NCI-H460 (cell line): ENCODE data around the gene URAD. TPM values are rescaled to one million over a fixed set of nuclear protein-coding genes. Genes with fewer than 3 reads are reported as not detected.
"Not testable (repeated sequence)": the region's sequence is repeated elsewhere in the genome, so short reads cannot be mapped to it uniquely, and the experiment has no call there.

ENCODE experiments used
- DNase-seq: peaks from one replicate; pipeline ENCODE4 v3.0.0-alpha.2; 2016; ENCODE audit warnings: low read depth; ENCODE audit errors: extremely low read depth
- polyA plus RNA-seq: library from polyadenylated mRNA; depleted of rRNA; stranded (reverse); fragments of >200 nt; gene quantifications from 2 replicates; pipeline ENCODE4 v1.2.3, GENCODE V29; 2014; cell fraction: nucleus; rRNA removed
- total RNA-seq: library from RNA; depleted of rRNA; stranded (reverse); fragments of >200 nt; shearing (Covaris generic); gene quantifications from 2 replicates; pipeline ENCODE4 v1.2.3, GENCODE V29; 2014; rRNA removed

URAD gene, protein sequence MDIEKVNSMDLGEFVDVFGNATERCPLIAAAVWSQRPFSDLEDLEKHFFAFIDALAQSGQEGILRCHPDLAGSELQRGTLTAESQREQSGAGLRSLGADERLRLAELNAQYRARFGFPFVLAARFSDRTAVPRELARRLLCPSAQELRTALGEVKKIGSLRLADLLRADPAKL
- total RNA-seq = not detected in 2 replicates
- not detected in 2 replicates for polyA plus RNA-seq

DNA sequence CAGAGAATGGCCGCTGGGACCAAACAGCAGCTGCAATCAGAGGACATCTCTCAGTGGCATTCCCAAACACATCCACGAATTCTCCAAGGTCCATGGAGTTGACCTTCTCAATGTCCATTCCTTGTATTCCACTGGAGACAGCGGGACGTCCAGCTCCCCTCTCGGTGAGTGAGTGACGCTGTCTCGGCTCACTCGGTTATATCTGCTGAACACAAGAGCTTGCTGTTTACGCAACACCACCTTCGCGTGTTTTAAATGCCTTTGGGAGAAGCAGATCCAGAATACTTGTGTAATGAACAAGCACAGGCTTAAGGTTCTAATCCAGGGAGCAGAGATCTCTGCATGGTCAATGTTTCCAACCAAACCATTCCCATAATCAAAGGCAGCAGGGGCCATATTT lies at the start of gene URAD:
Gene URAD (minus strand): TSS at position 174 of the 400 bp plus-strand sequence. CDS start 56 bp downstream, at position 118.
- DNase-seq = no peak

DNA sequence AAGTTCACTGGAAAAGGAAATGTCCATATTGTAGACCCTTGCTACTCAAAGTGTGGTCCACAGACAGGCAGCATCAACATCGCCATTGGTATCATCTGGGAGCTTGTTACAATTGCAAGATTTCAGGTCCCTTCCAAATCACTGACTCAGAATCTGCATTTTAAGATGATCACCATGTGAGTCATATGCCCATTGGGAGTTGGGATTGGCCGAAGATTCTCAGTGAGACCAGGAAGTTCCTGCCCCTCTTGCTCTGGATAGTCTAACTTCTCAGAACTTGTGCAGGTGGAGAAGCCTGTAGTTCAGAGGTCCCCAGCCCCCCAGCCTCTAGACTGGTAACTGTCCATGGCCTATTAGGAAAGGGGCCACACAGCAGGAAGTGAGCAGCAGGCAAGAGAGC lies 48.9 kb upstream of the URAD start:
- DNase-seq = no peak

DNA sequence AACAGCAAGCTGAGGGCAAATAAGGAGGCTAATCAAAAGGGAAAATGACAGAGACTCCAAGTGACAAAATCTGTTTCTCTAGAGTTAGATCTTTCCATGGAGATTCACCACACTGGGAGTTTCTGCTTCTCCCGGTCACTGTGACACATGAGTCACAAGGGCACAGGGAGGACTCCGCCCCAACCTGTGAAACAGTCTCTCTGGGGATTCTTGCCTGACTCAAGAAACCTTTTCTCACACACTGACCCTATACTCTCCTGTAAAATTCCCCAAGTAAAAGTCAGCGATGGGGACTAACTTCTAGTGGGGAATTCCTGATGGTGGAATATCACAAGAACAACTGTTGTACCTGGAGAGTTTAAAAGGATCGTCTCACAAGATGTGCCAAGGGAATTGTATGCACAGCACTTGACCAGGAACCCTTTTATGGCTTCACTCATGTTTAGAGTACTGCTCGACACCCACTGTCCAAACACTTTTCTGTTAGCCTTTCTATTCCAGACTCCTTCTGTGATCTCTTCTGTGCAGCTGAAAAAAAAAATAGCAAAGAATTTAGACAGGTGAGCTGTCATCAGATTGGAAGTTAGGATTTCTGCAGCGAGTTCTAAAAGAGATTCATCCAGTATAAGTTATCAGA lies 46.8 kb upstream of the URAD start:
- no peak for DNase-seq

DNA sequence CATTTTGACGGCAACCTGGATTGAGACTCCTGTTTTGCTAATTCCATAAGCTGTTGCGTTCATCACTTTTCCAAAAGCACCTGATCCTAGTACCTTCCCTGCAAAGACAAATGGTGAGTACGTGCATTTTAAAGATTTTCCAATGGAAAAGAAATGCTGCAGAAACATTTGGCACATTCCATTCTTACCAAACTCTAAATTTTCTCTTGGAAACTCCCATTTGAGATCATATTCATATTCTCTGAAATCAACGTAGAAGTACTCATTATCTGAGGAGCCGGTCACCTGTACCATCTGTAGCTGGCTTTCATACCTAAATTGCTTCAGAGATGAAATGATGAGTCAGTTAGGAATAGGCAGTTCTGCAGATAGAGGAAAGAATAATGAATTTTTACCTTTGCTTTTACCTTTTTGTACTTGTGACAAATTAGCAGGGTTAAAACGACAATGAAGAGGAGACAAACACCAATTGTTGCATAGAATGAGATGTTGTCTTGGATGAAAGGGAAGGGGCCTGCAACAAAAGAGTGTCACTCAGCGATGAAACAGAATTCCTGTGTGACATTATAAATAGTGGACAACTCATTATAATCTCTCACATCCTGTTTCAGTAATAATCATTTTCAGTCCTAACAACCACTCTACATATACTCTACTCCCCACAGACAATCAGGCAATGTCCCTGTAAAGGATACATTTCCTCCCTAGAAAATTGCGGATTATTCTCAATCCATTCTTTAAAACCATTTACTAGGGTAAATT lies 45.6 kb upstream of the URAD start:
- DNase-seq = no peak

DNA sequence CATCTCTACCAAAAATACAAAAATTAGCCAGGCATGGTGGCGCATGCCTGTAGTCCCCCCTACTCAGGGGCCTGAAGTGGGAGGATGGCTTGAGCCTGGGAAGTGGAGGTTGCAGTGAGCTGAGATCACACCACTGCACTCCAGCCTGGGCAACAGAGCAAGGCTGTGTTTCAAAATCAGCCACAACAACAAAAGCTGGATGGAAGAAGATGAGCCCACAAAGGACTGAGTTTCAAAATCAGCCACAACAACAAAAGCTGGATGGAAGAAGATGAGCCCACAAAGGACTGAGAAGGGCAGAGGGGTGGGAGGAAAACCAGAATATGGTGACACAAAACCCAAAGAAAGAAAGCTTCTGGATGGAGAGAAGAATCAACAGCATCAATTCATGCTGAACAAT lies 43.9 kb upstream of the URAD start:
- not testable (repeated sequence) for DNase-seq

DNA sequence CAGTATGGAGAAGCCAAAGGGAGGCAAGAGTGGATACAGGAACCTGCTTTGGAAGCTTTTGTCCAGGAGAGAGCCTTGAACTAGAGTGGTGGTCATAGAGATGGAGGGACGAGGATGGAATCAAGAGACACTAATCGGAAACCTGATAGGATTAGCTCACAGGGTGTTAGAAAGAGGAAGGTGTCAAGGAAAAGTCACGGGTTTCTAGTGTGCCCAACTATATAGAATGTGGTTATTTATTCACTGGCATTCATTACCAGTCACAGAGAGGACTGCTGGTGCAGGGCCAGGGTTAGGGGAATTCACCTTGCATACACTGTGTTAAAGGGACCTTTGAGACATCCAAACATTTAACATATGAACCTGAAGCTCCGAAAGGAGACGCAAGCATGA lies 43.4 kb upstream of the URAD start:
- DNase-seq = no peak

DNA sequence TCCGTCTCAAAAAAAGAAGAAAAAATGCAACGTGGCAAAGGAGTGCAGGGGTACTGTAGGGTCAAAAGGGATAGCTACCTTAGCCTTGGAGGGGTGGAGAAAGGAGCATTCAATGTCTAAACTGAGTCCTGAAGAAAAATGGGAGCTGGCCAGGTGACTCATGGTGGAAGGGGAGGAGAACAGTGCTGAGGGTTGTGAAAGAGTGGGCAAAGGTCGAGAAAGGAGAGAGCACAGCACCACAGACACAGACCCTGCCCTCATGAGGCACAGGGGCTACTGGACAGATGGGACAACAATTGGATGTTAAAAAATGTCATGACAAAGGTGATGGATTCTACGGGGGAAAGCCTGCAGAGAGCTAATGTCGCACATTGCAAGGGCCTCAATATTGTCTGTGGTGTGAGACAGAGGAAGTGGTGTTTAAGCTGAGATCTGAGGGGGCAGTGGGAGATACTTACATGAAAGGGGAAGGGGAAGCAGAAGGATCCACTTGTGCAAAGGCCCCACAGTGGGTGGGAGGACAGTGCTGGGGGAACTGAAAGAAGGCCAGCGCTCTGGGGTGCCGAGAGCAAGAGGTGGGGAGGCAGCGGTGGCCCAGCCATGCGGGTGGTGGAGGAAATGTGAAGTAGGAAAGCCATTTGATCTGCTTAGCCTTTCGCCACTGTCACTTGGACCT lies 42.9 kb upstream of the URAD start:
- DNase-seq = no peak

DNA sequence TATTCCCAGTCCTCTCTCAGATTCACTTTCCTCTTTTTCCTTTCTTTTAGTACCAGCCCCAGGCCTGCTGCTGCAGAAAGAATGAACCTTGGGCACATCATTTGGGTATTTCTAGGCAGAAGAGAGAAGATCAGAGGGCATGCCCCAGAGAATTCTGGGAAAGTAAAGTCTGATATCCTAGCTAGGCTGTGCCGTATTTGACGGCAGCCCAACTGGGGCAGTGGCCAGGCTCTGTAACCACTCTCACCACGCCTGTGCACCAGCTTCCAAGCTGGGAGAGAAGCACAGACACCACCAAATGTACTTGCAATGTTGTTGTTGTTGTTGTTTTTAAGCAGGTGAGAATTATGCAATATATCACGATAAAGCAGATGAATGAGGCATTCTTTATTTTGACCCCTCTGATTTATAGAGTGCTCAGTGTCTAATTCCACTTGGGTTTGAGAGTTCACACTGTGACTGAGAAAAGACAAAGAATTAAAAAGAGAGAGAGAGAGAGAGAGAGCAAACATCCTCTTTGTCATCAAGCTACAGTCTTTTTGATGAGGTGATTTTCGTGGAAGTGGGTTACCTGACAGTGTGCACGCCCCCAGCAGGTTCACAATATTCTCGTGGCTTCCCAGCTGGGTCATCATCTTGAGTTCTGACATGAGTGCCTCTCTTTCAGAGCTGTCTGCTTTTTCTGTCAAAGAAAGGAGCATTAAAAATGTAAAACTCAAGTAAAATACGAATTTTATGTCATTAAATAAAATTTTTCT lies 39.3 kb upstream of the URAD start:
- DNase-seq = no peak

DNA sequence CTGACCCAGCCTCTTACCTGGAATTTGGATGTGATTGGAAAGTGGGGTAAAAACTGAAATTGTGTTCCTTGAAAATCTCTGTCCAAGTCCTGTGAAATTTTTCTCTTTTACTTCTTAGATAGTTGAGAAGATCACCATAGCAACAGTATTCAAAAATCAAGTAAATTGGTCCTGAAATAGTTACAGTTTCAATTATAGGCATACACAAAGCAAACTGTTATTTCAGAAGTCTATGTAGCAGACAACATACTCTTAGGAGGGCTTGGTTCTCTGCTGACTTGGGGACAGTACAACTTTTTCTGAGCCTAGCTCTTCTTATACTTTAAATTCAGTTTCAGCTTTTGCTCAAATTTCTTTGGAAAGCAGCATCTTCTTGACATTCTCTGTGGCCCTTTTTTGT lies 38.6 kb upstream of the URAD start:
- no peak for DNase-seq

DNA sequence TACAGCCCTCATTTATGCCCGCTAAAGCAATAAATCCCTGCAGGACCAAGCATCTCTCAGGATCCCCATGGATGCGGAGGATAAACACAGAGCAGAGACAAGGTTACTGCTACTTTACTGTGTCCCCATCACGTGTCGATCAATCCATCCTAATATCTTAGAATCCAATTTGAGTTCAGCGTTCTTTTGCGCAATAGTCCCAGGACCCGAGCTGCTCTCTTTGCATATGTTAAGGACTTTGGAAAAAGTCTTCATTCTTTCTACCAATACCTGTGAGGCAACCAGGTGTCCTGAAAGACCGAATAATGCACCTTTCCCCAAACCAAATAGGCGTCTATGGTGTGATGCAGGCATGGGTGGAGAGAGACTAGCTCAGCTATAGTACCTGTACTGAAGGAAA lies 38.0 kb upstream of the URAD start:
- DNase-seq = no peak

DNA sequence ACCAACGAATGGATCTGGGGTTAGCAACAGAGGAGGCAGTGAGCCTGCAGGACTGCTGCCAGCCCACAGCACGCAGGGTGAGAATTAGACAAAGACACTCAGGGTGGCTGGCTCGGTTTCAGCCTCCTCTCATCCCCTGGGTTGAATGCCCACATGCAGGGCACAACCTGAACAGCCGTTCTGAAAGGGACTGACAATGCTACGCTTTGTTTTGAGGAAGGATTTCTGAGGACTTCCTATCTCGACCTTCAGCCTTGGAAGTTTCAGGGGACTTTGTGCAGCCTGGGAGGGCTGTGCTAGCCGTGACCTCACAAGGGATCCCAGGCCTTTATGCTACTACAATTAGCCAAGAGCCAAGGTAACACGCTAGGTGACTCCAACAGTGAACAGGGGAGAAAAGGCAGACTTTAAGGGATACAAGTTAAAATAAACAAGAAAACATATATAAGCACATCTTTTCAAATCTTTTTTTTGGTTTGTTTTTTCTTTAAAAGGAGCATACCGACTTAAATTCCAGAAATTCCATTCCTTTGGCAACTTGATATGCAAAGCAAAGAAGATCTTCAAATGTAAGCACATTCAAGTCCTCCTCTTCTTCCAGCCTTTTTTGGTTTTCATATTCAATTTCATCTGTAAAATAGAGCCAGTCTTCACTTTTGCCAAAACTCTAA lies 34.5 kb upstream of the URAD start:
- DNase-seq = no peak

DNA sequence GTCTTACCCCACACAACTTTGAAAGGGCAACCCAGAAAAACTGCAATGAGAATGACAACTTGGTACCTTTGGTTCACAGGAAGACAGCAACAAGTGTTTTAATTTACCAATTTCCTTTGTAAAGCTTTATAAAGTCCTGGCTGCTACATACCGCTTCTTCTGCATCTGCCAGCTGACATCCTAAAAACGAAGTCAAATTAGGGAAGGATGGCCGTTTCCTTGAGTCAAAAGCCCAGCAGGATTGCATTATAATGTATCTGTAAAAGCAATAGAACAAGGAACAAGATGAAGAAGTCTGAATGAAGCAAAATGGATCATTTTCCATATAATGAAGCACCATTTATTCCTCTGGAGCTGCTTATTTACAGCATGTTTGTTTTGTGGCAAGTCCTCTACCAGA lies 25.8 kb upstream of the URAD start:
- no peak for DNase-seq

DNA sequence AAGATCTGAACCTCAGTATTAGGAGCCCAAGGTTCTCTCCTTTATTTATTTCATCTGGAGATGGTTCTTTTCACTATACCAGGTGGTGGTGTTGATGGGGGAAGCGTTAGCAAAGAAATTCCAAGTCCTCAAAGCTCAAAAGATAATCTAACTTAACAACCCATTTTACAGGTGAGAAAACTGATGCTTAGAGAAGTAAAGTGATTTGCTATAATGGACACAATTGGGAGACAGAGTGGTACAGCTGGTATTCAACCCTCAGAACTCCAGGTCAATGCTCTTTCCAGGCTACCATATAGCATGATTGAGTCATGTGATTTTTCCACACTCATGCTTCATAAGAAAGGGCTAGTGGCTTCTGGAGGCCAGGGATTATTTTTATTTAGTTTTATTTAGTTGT lies 25.0 kb upstream of the URAD start:
- DNase-seq = no peak

DNA sequence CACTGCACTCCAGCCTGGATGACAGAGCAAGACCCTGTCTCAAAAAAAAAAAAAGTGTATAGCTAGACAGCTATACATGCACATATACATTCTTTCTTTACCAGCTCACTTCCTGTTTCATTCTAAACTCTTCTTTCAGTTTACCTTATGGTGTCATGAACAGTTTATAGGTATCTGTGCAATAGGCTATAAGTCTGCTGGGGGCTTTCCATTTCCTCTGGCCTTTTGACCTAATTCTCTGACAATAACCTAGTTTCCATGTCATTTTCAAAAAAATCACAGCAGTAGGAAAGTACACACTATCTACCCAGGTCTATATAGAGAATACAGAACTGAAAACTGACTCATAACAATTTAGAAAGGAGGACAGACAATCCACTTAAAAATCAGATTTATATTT lies 24.4 kb upstream of the URAD start:
- no peak for DNase-seq

DNA sequence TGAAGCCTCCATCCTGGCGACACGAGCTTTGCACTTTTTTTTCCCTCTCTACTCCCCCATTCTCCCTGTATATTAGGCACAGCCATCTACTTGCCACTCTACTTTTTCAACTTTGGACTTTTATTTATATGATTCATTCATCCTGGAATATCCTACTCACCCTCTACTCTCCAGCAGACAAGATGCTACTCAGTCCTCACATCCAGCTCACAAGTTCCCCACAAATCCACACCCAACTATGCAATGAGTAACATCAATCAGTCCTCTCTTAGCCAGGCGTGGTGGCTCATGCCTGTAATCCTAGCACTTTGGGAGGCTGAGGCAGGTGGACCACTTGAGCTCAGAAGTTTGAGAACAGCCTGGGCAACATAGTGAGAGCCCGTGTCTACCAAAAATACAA lies 23.9 kb upstream of the URAD start:
- DNase-seq = no peak

DNA sequence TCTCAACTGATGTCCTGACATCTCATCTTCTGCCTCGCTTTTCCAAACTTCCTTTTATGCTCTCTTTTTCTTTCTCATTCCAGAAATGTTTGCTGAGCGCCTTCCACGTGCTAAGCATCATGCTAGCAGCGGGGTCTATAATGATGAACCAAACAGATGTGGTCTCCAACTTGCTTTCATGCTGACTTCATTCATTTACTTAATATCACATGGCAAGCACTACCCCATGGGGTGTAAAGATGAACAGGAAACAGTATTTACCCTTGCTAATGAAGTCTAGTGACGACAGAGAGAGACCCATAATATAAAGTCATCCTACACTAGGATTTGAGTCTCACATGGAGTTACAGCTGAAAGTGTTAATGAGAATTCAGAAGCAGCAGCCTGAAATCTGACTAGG lies 21.6 kb upstream of the URAD start:
- no peak for DNase-seq

DNA sequence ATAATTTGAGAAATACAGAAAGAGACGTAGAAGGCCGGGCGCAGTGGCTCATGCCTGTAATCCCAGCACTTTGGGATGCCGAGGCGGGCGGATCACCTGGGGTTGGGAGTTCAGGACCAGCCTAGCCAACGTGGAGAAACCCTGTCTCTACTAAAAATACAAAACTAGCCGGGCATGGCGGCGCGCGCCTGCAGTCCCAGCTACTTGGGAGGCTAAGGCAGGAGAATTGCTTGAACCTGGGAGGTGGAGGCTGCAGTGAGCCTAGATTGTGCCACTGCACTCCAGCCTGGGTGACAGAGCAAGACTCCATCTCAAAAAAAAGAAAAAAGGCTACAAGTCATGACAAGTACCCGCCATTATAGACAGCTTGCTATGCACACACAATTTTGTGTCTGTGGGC lies 16.5 kb upstream of the URAD start:
- DNase-seq = not testable (repeated sequence)

DNA sequence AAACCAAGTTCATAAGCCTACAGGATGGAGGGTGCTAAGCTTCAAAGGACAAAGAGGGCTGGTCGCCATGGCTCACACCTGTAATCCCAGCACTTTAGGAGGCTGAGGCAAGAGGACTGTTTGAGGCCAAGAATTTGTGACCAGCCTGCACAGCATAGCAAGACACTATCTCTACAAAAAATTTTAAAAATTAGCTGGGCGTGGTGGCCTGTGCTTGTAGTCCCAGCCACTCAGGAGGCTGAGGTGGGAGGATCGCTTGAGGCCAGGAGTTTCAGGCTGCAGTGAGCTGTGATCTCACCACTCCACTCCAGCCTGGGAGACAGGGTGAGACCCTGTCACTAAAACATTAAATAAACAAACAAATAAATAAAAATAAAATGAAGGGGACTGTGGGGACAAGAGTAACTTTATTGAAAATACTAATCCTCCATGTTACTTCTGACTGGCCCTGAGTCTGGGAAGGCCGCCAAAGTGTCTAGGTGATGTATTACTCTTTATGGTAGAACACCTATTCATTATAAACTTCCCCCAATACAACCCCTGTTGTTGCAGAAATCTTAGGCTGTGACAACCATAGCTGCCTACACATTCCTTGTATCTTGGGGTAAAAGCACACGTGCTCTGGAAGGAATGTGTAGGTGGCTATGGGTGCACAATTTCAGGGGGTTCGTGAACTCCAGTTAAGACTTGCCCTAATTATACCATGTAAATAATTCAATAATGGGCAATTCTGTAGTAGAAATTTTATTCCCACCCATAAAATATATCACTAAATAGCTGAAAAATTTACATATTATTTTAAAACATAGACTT lies 14.6 kb upstream of the URAD start:
- DNase-seq = no peak

DNA sequence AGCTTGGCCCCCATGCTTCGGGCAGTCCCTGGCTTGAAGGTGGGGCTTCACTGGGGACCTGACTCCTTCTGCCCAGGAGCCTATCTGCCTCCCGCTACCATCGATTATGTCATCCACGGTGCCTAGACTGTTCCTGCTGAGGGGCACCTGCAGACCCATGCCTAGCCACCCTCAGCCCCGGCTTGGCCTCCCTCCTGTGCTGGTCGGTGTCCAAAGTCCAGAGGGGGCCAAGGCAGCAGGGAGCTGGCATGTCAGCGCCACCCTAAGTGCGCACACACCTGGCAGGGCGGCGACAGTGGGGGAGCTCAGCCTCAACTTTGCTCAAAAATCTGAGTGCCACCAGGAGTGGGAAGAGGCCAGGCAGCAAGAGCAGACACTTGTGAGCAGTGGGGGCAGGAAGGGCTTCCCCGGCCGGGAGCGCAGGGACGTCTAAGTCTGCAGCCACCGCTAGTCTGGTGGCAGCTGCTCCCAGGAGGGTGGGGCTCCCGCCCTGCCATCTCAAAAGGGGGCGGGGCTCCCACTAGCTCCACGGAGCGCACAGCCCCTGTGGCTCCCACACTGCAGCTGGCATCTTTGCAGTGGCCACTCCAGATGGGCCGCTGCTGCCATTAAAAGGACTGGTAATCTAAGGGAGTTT lies 13.5 kb upstream of the URAD start:
- no peak for DNase-seq
